ENCODE results near the gene ACKR4.
"Not testable (repeated sequence)": the region's sequence is repeated elsewhere in the genome, so short reads cannot be mapped to it uniquely, and the experiment has no call there.

The ACKR4 gene

DNA sequence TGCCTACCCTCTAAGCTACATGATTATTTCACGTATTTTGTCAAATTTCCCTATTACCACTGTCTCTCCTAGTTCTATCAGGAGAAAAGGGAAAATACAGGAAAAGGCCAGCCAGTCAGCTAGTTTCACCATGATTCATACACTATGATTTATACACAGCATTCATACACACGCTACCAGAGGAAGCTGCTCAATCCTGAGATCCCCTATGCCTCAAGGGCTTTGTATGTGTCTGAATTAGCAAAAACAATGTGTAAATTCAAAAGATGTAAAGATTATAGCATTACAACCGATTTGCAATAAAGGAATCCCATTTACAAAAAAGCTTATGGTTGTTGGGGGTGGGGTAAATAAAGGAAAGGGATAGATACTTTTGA is 3.1 kb upstream of the ACKR4 start:
- H3K27ac ChIP-seq: no peak overlapping the region
- TF ChIP-seq ZFX (IDR thresholded peaks at IDR 0.05): no peak
- TF ChIP-seq, protein P1, sequence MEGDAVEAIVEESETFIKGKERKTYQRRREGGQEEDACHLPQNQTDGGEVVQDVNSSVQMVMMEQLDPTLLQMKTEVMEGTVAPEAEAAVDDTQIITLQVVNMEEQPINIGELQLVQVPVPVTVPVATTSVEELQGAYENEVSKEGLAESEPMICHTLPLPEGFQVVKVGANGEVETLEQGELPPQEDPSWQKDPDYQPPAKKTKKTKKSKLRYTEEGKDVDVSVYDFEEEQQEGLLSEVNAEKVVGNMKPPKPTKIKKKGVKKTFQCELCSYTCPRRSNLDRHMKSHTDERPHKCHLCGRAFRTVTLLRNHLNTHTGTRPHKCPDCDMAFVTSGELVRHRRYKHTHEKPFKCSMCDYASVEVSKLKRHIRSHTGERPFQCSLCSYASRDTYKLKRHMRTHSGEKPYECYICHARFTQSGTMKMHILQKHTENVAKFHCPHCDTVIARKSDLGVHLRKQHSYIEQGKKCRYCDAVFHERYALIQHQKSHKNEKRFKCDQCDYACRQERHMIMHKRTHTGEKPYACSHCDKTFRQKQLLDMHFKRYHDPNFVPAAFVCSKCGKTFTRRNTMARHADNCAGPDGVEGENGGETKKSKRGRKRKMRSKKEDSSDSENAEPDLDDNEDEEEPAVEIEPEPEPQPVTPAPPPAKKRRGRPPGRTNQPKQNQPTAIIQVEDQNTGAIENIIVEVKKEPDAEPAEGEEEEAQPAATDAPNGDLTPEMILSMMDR (conservative IDR thresholded peaks at IDR 0.05): no peak

DNA sequence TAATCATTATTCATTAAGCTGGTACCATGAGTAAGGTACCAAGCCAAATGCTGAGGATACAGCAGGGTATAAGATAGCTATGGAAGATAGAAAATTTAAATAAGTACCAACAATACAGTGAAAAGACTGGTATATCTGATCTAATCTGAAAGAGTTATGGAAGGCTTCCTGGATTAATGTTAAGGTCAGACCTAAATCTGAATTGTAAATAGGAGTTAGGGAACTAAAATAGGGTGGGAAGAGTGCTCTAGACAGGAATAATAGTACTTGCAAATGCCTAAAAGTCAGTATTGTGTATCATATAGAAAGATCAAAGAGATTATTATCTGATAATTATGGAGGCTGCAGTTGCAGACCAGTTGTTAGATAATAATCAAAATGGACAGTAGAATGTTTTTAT is 2.6 kb upstream of the ACKR4 start:
- no peak overlapping the region for H3K27ac ChIP-seq
- TF ChIP-seq ZFX (IDR thresholded peaks at IDR 0.05): no peak
- TF ChIP-seq, protein P1 (conservative IDR thresholded peaks at IDR 0.05): no peak

DNA sequence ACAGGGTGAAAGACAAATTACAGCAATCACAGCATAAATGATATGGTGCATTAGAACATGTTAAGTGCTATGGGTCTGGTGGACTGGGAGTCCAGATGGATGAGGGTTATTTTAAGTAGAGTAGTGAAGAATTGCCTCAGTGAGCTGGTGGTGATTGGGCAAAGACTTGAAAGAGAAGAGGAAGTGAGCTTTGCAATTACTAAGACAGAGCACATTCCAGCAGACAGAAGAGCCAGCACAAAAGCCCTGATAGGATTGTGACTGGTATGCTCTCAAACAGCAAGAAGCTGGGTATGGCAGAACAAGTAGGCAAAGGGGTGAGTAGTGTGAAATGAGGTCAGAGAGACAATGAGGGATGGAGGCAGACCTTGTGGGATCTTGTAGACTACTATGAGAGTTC is 2.1 kb upstream of the ACKR4 start:
- H3K27ac ChIP-seq: no peak overlapping the region
- TF ChIP-seq, protein P1 (conservative IDR thresholded peaks at IDR 0.05): no peak
- TF ChIP-seq ZFX (IDR thresholded peaks at IDR 0.05): no peak

DNA sequence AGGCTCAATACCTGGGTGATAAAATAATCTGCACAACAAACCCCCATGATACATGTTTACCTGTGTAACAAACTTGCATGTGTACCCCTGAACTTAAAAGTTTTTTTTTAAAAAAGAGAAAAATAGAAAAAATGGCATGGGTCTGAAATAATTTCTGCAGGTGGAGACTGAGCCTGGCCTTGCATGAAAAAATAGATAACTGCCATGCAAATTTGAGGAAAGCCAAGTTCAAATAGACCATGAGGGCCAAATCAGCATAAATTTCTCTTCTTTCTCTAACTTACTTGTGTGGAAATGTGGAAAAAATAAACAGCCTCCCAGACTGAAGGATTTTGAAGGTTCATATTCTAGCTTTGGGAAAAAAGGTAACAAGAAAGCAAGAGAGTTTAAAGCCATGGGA is 744 bp upstream of the ACKR4 start:
- H3K27ac ChIP-seq: no peak overlapping the region
- TF ChIP-seq ZFX (IDR thresholded peaks at IDR 0.05): no peak
- TF ChIP-seq, protein P1 (conservative IDR thresholded peaks at IDR 0.05): no peak

DNA sequence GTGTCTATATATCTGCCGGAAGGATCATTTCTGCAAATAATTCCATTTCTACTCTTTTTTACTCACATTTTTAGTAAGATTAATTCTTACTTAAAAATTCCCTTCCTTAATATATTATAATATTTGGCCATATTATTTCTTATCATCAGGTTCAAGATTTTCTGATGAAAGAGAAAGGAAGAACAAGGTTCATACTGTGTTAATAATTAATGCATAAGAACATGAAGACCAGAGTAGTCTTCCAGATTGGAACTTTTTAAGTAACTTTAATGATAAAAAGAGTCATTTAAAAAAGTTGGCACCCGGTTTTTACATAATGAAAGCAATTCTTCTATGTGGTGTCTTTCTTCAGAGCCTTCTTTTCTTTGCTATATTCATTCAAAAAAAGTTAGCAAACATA is 590 bp downstream of the ACKR4 start:
- TF ChIP-seq ZFX (IDR thresholded peaks at IDR 0.05): no peak
- TF ChIP-seq, protein P1 (conservative IDR thresholded peaks at IDR 0.05): no peak
- H3K27ac ChIP-seq: no peak overlapping the region

DNA sequence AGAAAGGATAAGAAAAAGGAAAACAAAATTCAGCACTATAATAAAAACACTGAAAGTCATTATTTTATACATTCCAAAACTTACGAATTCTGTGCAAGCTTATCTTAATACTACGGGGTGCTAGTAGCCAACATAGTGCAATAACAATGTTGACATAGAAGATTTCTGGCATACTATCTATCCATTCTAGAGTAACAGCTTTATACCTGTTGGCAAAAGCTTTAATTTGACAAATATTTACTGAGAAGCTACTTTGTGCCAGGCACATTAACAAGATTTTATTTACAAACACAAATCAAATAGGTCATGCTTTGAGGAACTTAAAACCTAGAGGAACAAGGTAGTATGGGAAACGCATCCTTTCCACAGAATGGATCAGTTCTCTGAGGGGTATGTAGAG is 1.1 kb downstream of the ACKR4 start:
- TF ChIP-seq ZFX (IDR thresholded peaks at IDR 0.05): no peak
- TF ChIP-seq, protein P1 (conservative IDR thresholded peaks at IDR 0.05): no peak
- no peak overlapping the region for H3K27ac ChIP-seq

DNA sequence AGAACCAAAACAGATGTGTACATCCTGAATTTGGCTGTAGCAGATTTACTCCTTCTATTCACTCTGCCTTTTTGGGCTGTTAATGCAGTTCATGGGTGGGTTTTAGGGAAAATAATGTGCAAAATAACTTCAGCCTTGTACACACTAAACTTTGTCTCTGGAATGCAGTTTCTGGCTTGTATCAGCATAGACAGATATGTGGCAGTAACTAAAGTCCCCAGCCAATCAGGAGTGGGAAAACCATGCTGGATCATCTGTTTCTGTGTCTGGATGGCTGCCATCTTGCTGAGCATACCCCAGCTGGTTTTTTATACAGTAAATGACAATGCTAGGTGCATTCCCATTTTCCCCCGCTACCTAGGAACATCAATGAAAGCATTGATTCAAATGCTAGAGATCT is 3.5 kb downstream of the ACKR4 start:
- H3K27ac ChIP-seq: not testable (repeated sequence)

DNA sequence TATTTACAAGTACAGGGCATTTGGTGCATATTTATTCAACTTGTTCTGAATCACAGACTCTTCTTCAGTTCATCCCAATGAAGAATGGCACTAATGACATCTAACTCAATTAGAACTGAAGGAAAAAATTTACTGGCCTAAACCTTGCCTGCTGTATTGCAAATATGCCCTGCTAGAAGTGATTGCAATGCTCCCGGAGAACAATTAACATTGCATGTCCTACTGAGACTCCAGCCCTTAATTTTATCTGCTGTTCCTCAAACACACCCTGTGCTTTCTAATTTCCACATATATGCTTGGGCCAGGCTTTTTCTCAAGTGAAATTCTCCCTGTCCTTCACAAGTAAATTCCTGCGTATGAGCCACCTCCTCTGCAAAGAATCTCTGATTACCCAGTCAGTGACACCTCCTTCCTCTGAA is 8.3 kb downstream of the ACKR4 start:
- no peak for TF ChIP-seq ZFX (IDR thresholded peaks at IDR 0.05)
- TF ChIP-seq, protein P1 (conservative IDR thresholded peaks at IDR 0.05): no peak
- no peak overlapping the region for H3K27ac ChIP-seq

All from C4-2B (cell line).